ENCODE data around the gene ELMO1.
A peak's percentile ranks its signal among the peaks of the same experiment; 100 is the strongest.

The ELMO1 gene

DNA sequence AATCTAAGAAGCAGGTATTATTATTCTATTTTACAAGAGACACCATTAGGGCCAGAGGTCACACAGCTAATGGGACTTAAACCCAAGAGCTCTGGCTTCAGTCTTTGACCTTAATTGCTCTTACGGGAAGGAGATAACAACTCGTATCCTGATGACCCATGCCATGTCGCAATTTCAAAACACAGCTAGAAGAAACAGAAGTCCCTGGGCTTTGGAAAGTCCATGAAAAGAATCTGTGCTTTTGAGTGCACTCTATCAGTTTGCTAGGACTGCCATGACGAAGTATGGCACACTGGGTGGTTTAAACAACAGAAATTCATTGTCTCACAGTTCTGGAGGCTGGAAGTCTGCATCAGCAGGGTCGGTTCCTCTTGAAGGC is 476.5 kb downstream of the ELMO1 start:
- POLR2A ChIA-PET: no interaction called here
- CTCF ChIA-PET: interaction anchor here (1.0 to 5.7 kb wide), 10 partner anchors 11 to 229 kb away, joined by 3 to 22 read pairs (median 8); no protein-coding TSS in a partner anchor
- TF ChIP-seq, protein P1, sequence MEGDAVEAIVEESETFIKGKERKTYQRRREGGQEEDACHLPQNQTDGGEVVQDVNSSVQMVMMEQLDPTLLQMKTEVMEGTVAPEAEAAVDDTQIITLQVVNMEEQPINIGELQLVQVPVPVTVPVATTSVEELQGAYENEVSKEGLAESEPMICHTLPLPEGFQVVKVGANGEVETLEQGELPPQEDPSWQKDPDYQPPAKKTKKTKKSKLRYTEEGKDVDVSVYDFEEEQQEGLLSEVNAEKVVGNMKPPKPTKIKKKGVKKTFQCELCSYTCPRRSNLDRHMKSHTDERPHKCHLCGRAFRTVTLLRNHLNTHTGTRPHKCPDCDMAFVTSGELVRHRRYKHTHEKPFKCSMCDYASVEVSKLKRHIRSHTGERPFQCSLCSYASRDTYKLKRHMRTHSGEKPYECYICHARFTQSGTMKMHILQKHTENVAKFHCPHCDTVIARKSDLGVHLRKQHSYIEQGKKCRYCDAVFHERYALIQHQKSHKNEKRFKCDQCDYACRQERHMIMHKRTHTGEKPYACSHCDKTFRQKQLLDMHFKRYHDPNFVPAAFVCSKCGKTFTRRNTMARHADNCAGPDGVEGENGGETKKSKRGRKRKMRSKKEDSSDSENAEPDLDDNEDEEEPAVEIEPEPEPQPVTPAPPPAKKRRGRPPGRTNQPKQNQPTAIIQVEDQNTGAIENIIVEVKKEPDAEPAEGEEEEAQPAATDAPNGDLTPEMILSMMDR (IDR thresholded peaks at IDR 0.05; ENCODE audit: control extremely low read depth, extremely low read depth, low read depth, missing control alignments): no peak
- no peak for DNase-seq (ENCODE audit: extremely low spot score)

DNA sequence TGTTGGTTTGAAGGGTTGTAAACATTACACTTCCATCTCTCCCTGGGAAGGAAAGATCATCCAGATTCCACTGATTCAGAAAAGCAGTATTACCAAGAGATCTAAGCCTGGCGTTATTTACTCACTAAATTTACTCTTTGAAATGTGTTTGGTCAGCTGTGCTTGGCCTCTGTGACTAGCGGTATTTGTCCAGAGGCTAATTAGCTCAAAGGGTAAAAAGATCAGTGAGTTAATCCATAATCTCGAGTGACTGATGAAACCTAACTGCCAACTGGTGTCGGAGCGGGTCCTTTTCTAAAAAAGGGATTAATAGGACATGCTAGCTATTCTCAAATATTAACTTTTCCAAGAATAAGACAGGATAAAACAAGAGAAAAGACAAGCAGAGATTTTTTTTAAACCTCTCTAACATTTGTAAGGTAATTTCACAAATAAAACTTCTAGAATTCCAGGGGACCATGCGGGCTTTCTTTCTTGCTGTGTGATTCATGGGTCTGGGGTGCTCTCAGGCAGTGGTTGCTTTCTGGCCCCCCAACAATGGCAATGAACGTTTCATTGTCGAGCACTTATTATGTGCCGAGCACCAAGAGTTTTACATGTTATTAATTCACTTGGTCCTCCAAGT is 477.0 kb downstream of the ELMO1 start:
- CTCF ChIA-PET: interaction anchor here (0.7 to 5.7 kb wide), 14 partner anchors 10 to 489 kb away, joined by 3 to 22 read pairs (median 5); no protein-coding TSS in a partner anchor
- TF ChIP-seq, protein P1 (IDR thresholded peaks at IDR 0.05; ENCODE audit: control extremely low read depth, extremely low read depth, low read depth, missing control alignments): no peak
- no peak for DNase-seq (ENCODE audit: extremely low spot score)
- POLR2A ChIA-PET: no interaction called here

DNA sequence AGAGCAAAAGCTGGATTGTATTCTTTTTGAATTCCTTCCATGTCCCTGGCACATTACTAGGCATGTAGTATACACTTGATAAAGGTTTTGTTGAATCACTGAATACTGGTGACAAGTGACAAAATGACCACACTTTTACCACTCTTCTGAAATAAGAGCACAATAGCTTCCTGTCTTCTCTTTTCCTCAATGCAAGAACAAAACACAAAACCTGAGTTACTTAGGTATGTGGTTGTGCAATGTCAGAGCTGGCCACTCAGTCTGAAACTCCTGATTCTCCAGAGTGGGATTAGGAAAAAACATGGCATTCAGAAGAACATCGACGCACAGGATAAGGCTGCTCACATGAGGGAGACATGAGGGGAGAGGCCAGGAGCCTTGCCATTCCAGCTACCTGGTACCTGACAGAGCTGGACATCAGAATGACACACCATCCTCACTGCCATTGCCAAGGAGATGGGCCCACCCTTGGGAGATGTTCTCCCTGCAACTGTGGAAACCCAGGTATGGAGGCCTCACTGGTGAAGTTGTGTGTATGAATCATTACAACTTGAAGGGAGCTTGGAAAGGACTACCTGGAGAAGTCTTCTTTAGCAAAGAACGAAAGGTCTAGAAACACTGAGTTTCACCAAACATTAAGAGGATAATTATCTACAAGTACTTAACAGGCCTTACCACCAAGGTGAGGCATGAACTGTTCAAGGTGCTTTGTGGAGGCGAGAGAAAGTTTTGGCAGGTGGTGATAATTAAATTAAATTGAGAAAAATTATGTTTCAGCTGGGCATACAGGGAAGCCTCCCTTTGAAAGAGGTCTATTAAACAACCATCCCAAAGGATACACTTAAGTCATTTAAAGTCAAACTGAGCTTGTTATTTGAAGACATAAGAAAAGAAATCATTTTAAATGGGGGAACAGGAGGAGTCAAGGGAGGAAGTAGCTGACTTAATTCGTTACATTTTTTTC is 477.8 kb downstream of the ELMO1 start:
- ChIA-PET POLR2A (no interaction called here), CTCF (interaction anchor here (0.7 to 5.7 kb wide), 15 partner anchors 10 to 490 kb away, joined by 3 to 22 read pairs (median 4); no protein-coding TSS in a partner anchor)

DNA sequence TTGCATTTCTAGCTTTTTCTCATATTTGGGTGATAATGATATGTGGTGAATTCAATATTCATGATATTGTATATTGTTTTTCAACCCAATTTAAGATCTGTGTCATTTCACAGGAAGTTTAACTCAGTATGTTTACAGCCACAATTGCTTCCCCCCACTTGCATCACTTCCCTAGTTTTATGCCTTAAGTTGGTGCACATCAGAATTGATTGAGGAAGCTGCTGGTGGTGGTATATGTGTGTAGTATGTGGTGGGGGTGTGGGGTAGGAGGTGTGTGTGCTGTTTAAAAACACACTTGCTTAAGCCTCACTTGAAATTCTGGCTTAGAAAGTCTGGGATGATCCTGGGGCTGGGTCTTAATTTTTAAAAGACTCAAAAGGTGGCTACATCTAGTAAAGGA is 479.3 kb downstream of the ELMO1 start:
- DNase-seq (ENCODE audit: extremely low spot score): no peak
- TF ChIP-seq, protein P1 (IDR thresholded peaks at IDR 0.05; ENCODE audit: control extremely low read depth, extremely low read depth, low read depth, missing control alignments): no peak
- ChIA-PET POLR2A (no interaction called here), CTCF (interaction anchor here (0.8 to 5.7 kb wide), 8 partner anchors 8 to 213 kb away, joined by 3 to 22 read pairs (median 12); no protein-coding TSS in a partner anchor)

More for the DNA sequence above, 477.8 kb downstream of the ELMO1 start:
- TF ChIP-seq, protein P1 (IDR thresholded peaks at IDR 0.05; ENCODE audit: control extremely low read depth, extremely low read depth, low read depth, missing control alignments): no peak
- DNase-seq (ENCODE audit: extremely low spot score): no peak

DNA sequence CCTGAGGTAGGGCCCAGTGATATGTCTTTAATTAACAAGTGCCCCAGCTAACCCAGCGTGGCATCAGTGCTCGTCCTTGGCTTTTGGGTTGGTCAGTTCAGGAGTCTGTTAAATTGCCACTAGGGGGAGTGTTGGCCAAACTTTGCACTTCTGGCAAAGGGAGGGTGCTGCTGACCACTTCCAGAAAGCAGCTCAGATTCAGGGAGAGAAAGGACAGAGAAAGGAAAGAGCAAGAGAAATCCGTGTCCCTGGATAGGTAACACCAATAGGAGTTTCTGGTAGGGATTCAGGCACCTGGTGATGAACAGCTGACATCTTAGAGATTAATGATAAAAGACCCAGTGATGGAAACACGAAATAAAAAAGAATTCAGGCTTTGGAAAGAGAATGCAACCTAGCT is 481.3 kb downstream of the ELMO1 start:
- peak; percentile 34 for DNase-seq (ENCODE audit: extremely low spot score)
- TF ChIP-seq, protein P1 (IDR thresholded peaks at IDR 0.05; ENCODE audit: control extremely low read depth, extremely low read depth, low read depth, missing control alignments): peak; percentile 33
- CTCF ChIA-PET: interaction anchor here (0.7 to 3.0 kb wide), 22 partner anchors 10 to 386 kb away, joined by 3 to 17 read pairs (median 4); no protein-coding TSS in a partner anchor
- POLR2A ChIA-PET: no interaction called here

DNA sequence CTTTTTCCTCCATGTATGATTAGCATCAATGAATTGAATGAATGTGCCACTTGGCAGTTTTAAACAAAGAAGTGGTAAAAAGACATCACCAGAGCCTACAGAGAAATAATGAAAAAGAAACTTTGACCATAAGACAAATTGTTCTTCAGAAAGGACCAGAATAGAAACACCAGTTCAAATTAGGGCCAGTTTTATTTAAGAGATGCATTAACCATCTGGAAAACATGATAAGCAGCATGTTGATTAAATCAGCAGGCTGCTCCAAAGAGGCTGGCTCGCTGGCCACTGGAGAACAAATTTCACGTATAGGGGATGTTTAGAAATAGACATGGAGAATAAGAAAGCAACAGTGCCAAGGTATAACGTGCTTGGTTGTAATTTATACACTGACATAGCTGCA is 482.0 kb downstream of the ELMO1 start:
- no peak for DNase-seq (ENCODE audit: extremely low spot score)
- ChIA-PET POLR2A (no interaction called here), CTCF (interaction anchor here (0.9 to 3.0 kb wide), 19 partner anchors 9 to 233 kb away, joined by 3 to 17 read pairs (median 4); no protein-coding TSS in a partner anchor)
- TF ChIP-seq, protein P1 (IDR thresholded peaks at IDR 0.05; ENCODE audit: control extremely low read depth, extremely low read depth, low read depth, missing control alignments): no peak
